ENCODE results near the gene PTPRN.

DNA sequence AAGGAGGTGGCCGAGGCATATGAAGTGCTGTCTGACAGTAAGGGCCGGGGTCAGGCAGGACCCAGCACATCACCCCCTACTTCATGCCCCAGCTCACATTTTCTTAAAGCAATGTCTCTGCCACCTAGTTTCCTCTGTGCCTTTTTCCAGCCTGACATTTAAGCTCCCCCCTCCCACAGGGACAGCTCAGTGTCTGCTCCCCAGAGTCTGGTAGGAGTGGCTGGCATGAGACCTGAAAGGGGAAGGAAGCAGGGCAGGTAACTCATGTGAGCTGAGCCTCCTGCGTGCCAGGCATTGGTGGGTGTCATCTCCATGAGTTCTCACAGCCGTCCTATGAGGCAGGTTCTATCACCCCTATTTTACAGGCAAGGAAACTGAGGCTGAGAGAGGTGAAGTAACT is 28.6 kb downstream of the PTPRN start:
- no peak for TF ChIP-seq POLR2A (IDR thresholded peaks at IDR 0.05; ENCODE audit: low read depth, low read length)
- TF ChIP-seq, protein P1, sequence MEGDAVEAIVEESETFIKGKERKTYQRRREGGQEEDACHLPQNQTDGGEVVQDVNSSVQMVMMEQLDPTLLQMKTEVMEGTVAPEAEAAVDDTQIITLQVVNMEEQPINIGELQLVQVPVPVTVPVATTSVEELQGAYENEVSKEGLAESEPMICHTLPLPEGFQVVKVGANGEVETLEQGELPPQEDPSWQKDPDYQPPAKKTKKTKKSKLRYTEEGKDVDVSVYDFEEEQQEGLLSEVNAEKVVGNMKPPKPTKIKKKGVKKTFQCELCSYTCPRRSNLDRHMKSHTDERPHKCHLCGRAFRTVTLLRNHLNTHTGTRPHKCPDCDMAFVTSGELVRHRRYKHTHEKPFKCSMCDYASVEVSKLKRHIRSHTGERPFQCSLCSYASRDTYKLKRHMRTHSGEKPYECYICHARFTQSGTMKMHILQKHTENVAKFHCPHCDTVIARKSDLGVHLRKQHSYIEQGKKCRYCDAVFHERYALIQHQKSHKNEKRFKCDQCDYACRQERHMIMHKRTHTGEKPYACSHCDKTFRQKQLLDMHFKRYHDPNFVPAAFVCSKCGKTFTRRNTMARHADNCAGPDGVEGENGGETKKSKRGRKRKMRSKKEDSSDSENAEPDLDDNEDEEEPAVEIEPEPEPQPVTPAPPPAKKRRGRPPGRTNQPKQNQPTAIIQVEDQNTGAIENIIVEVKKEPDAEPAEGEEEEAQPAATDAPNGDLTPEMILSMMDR (IDR thresholded peaks at IDR 0.05; ENCODE audit: extremely low read depth in 1 of 2, insufficient read depth in 1 of 2, low read depth in 1 of 2, low read length in 2 of 2), result no peak

All from endothelial cell of umbilical vein (primary cell).